ENCODE results near the gene USP10.

DNA sequence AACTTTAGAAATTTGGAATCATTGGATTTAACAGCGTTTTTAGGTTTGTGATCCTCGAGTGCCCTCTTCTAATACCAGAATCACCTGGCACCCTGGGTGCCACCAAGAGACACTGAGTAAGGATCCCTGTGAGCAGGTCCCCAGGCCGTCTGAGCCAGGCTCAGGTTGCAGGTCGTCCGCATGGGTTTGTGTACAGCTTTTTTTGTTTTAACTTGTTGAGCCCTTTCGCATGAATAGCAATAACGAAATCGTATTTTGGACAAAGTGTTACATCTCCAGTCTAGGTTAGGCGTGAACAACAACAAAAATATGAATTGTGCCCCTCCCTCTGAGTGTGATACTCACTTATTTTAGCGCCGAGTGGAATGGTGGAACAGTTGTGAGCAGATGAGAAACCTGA, 10.9 kb downstream of the USP10 start:
- TF ChIP-seq CEBPB (IDR thresholded peaks at IDR 0.05) (no peak), RAD21 (IDR thresholded peaks at IDR 0.05; ENCODE audit: low read depth) (no peak), USF1 (IDR thresholded peaks at IDR 0.05) (no peak), FOXM1 (IDR thresholded peaks at IDR 0.05; ENCODE audit: borderline replicate concordance, low read depth) (no peak), EP300 (IDR thresholded peaks at IDR 0.05; ENCODE audit: borderline replicate concordance) (no peak), YY1 (IDR thresholded peaks at IDR 0.05; ENCODE audit: low read depth) (no peak), EGR1 (IDR thresholded peaks at IDR 0.05) (no peak), CREB1 (IDR thresholded peaks at IDR 0.05; ENCODE audit: low read depth) (no peak), TAF1 (IDR thresholded peaks at IDR 0.05; ENCODE audit: low read depth) (no peak), TCF12 (IDR thresholded peaks at IDR 0.05; ENCODE audit: low read depth) (no peak)
- TF ChIP-seq, protein P1, sequence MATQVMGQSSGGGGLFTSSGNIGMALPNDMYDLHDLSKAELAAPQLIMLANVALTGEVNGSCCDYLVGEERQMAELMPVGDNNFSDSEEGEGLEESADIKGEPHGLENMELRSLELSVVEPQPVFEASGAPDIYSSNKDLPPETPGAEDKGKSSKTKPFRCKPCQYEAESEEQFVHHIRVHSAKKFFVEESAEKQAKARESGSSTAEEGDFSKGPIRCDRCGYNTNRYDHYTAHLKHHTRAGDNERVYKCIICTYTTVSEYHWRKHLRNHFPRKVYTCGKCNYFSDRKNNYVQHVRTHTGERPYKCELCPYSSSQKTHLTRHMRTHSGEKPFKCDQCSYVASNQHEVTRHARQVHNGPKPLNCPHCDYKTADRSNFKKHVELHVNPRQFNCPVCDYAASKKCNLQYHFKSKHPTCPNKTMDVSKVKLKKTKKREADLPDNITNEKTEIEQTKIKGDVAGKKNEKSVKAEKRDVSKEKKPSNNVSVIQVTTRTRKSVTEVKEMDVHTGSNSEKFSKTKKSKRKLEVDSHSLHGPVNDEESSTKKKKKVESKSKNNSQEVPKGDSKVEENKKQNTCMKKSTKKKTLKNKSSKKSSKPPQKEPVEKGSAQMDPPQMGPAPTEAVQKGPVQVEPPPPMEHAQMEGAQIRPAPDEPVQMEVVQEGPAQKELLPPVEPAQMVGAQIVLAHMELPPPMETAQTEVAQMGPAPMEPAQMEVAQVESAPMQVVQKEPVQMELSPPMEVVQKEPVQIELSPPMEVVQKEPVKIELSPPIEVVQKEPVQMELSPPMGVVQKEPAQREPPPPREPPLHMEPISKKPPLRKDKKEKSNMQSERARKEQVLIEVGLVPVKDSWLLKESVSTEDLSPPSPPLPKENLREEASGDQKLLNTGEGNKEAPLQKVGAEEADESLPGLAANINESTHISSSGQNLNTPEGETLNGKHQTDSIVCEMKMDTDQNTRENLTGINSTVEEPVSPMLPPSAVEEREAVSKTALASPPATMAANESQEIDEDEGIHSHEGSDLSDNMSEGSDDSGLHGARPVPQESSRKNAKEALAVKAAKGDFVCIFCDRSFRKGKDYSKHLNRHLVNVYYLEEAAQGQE (IDR thresholded peaks at IDR 0.05; ENCODE audit: low read depth) = no peak
